Measurements from ENCODE around the gene SRP68. TPM values are rescaled to one million over a fixed set of nuclear protein-coding genes. Genes with fewer than 3 reads are reported as not detected.

SRP68 gene
- total RNA-seq, 2 donors from 2014 or later, result 65.1 to 78.0 TPM

DNA sequence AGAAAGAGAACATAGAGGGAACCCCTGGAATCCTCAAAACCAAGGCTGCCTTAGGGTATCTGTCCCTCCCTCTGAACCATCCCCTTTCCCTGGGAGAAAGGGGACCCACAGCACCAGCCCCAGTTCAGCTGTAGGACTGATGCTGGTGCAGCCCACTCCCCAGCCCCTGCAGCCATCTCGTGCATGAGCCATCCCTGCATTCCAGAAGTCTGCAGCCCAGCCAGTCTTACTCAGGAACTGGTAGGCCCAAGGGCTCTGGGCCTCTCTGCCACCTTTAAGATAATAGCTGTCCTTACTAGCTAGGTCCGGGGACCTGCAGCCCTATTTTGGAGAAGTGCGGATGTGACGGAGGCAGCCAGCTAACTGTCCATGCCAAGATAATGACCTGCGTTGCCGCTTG lies 39.2 kb downstream of the SRP68 start:
- H3K27me3 ChIP-seq, result no peaks in the 10 kb centered on the region
- peaks cover 9% of the 10 kb centered on the region for H3K4me1 ChIP-seq
- no peak overlapping the region for H3K4me3 ChIP-seq
- no peak overlapping the region for H3K27ac ChIP-seq
- no peaks in the 10 kb centered on the region for H3K36me3 ChIP-seq
- H3K9ac ChIP-seq (ENCODE audit: low read depth in 2 of 2, low read length in 2 of 2), result no peak overlapping the region
- TF ChIP-seq, protein P1, sequence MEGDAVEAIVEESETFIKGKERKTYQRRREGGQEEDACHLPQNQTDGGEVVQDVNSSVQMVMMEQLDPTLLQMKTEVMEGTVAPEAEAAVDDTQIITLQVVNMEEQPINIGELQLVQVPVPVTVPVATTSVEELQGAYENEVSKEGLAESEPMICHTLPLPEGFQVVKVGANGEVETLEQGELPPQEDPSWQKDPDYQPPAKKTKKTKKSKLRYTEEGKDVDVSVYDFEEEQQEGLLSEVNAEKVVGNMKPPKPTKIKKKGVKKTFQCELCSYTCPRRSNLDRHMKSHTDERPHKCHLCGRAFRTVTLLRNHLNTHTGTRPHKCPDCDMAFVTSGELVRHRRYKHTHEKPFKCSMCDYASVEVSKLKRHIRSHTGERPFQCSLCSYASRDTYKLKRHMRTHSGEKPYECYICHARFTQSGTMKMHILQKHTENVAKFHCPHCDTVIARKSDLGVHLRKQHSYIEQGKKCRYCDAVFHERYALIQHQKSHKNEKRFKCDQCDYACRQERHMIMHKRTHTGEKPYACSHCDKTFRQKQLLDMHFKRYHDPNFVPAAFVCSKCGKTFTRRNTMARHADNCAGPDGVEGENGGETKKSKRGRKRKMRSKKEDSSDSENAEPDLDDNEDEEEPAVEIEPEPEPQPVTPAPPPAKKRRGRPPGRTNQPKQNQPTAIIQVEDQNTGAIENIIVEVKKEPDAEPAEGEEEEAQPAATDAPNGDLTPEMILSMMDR (IDR thresholded peaks at IDR 0.05), result no peak
- intact Hi-C loops (cut with DNase I), result no loop called here
- no peaks in the 10 kb centered on the region for H3K9me3 ChIP-seq
- no peak for DNase-seq

- TF ChIP-seq, protein P1 (IDR thresholded peaks at IDR 0.05), result no peak
- Histone ChIP-seq H3K4me3 (no peak overlapping the region), H3K4me1 (peaks cover 9% of the 10 kb centered on the region), H3K27ac (no peak overlapping the region), H3K9ac (ENCODE audit: low read depth in 2 of 2, low read length in 2 of 2) (no peak overlapping the region), H3K36me3 (no peaks in the 10 kb centered on the region), H3K27me3 (no peaks in the 10 kb centered on the region), H3K9me3 (no peaks in the 10 kb centered on the region)
- intact Hi-C loops (cut with DNase I), result no loop called here
- no peak for DNase-seq
Measured at GRCh38 chr17:76032780-76033108, 39.6 kb downstream of the SRP68 start.

- no peak overlapping the region for H3K27ac ChIP-seq
- no peak overlapping the region for H3K4me3 ChIP-seq
- no peaks in the 10 kb centered on the region for H3K9me3 ChIP-seq
- TF ChIP-seq, protein P1 (IDR thresholded peaks at IDR 0.05), result no peak
- H3K36me3 ChIP-seq, result no peaks in the 10 kb centered on the region
- H3K4me1 ChIP-seq, result peaks cover 9% of the 10 kb centered on the region
- H3K9ac ChIP-seq (ENCODE audit: low read depth in 2 of 2, low read length in 2 of 2), result no peak overlapping the region
- no peaks in the 10 kb centered on the region for H3K27me3 ChIP-seq
- no peak for DNase-seq
- intact Hi-C loops (cut with DNase I), result no loop called here
Measured at GRCh38 chr17:76032073-76032779, 40.1 kb downstream of the SRP68 start.

DNA sequence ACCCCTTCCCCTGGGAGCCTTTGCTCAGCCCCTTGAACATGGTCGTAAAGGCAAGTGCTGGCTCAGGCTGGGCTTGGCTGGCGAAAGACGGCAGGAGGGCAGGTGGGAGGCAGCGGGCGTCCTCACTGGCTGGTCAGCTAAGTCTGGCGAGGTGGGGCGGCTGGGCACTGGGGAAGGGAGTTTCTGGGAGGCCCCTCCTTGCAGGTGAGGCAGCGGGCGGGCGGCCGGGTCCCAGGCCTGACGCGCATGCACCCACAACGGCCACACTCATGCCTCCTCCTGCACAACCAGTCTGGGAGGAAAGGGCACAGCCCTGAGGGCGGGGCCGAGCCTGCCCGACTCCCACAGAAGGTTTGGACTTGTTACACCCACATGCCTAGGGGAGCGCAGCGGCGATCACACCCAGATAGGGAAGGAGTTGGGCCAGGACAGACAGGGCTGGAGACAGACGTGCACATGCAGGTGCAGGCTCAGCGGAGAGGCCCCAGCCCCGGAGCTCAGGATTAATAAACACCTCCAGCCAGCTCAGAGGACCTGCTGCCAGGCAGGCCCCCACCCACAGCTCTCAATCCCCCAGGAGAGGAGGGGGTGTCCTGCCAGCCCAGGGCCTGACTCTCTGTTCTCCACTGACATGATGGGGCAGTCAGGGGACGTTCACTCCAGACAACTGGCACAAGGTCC lies 45.0 kb downstream of the SRP68 start, which contains the start of gene EVPL:
Gene EVPL, minus strand, starts transcription at position 148 of the 681 bp plus-strand sequence. Its CDS starts 108 bp downstream, at position 40.
- intact Hi-C loops (cut with DNase I), result no loop called here
- TF ChIP-seq, protein P1 (IDR thresholded peaks at IDR 0.05), result no peak
- H3K27ac ChIP-seq, result peak within 1 kb of the TSS; percentile 67

GRCh38 chr17:76026714-76027158 lies 45.6 kb downstream of the SRP68 start:
- DNase-seq, result no peak
- peak overlapping the region; percentile 67 for H3K27ac ChIP-seq
- H3K4me1 ChIP-seq, result peaks cover 9% of the 10 kb centered on the region
- H3K36me3 ChIP-seq, result no peaks in the 10 kb centered on the region
- H3K27me3 ChIP-seq, result no peaks in the 10 kb centered on the region
- TF ChIP-seq, protein P1 (IDR thresholded peaks at IDR 0.05), result no peak
- intact Hi-C loops (cut with DNase I), result no loop called here
- H3K9ac ChIP-seq (ENCODE audit: low read depth in 2 of 2, low read length in 2 of 2), result peak overlapping the region; percentile 27 to 40
- H3K4me3 ChIP-seq, result peak overlapping the region; percentile 40
- no peaks in the 10 kb centered on the region for H3K9me3 ChIP-seq

More for the DNA sequence above, 45.0 kb downstream of the SRP68 start, which contains the start of gene EVPL:
- Histone ChIP-seq H3K4me3 (peak within 1 kb of the TSS; percentile 40), H3K27me3 (no peaks in the 10 kb centered on the region), H3K4me1 (peaks cover 9% of the 10 kb centered on the region), H3K36me3 (no peaks in the 10 kb centered on the region), H3K9ac (ENCODE audit: low read depth in 2 of 2, low read length in 2 of 2) (peak within 1 kb of the TSS; percentile 27 to 40), H3K9me3 (no peaks in the 10 kb centered on the region)
- DNase-seq, result peak; percentile 94

All from colonic mucosa (tissue), 4 donors.